HS-27A (cell line): ENCODE measurements around the gene HTR7.
A peak's percentile ranks its signal among the peaks of the same experiment; 100 is the strongest.
"Not testable (repeated sequence)": the region's sequence is repeated elsewhere in the genome, so short reads cannot be mapped to it uniquely, and the experiment has no call there.

Experiments used
- DNase-seq: peaks from one replicate; pipeline ENCODE4 v3.0.0-alpha.2; 2012; ENCODE audit warnings: low read depth, missing footprints

Gene HTR7

GRCh38 chr10:90857635-90858460 lies at the start of gene HTR7:
TSS of gene HTR7 (minus strand) at chr10:90858039. CDS start at chr10:90857671, 368 bp downstream.
- DNase-seq = no peak

DNA sequence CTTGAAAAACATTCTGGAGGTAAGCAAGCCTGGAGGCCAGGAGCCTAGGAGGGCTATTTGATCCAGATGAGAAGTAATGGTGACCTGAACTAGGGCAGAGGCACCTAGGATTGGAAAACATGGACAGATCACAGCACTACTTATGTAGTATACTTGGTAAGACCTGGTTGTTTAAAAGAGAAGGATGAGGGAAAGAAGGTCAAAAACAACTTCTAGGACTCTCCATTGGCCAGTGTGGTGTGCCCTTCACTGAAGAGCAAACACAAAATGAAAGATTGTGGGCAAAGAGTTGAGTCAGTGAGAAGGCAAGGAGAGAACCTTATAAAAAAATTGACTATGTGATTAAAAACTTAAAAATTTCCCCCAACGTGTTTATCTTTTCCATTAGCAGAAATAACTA lies 48.8 kb upstream of the HTR7 start:
- no peak for DNase-seq

DNA sequence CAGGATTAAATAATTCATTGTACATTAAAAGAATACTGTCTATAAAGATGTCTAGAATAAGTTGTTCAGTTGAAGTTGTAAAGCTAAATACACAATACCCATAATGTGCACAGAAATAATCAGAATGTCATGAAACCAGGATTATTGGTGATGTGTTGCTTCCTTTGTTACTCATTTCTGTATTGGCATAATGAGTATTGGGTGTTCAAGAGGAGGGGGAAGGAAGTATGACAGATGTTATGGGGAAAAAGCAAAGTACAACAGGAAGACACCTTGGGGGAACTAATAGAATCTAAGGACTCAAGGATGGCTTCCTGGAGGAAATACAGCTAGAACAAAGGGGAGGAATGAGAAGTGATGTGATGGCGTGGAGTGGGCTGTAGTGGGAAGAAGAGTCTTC lies 48.1 kb upstream of the HTR7 start:
- DNase-seq = no peak

- not testable (repeated sequence) for DNase-seq
Measured at GRCh38 chr10:90896916-90897315, 39.1 kb upstream of the HTR7 start.

DNA sequence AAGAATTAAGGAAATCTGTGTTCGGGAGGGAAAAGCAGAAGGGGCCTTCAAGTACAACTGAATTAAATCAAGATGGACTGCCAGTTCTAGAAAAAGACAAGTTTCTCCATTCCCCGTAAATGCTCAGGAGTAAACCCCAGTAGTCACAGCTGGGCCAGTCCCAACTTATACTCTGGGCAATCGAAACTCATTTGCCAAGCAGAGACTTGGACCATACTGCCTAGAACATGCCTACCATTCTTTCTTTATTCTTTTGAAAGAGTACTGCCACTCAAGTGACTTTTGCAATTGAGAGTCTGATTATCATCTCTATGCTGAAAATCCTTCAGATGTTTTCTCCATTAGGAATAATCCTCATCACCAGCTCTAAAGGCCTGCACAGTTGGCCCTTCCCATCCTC lies 35.4 kb upstream of the HTR7 start:
- no peak for DNase-seq

DNA sequence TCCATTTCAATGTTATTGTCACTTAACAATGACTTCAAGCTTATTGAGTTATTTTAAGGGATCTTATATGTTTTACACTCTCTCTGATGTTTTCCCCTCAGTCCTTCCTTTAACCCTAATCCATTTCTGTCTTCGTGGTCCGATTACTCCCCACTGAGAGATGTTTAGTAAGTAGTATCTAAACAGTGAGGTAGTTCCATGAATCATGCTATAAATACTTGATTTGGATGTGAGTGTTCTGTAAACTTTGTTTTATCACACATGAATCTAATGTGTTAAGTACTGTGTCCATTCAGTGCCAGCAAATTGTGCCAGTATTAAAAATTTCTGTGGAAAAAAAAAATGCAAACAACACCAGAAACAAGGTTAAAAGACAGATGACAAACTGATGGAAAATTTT lies 32.5 kb upstream of the HTR7 start:
- DNase-seq = no peak

DNA sequence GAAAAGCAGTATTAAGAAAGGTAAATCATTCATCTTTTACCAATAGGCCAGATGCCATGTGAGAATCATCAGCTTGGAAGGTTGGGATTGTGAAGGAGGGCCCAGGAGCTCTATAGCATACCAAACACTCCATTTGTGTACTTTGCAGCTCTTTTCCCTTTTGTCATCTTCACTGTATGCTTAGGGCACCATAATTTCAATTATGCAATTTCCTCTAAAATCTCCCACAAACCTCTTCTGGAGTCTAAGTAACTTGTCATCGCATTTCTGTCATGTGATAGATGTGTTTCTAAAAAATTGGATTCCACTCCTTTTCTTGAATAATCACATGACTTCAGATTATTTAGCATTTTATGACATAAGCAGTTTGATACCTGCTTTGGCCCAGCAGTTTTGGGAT lies 31.8 kb upstream of the HTR7 start:
- no peak for DNase-seq

DNA sequence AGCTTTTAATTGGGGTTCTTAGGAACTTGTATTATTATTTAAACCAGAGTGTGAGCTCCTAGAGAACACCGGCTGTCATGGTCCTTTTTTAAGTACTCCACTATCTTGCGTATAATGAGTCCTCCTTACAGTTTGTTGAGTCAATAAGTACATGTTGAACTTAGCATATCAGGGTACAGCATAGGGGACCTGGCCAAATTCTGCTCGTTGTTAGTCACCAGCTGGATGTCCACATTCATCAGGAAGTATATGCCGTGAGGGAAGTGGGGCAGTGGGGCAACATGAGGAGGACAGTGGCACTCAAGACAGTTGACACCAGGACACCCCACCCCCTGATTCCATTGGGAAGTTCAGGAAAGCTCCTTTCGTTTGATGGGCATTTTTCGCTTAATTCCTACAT lies 30.5 kb upstream of the HTR7 start:
- no peak for DNase-seq

DNA sequence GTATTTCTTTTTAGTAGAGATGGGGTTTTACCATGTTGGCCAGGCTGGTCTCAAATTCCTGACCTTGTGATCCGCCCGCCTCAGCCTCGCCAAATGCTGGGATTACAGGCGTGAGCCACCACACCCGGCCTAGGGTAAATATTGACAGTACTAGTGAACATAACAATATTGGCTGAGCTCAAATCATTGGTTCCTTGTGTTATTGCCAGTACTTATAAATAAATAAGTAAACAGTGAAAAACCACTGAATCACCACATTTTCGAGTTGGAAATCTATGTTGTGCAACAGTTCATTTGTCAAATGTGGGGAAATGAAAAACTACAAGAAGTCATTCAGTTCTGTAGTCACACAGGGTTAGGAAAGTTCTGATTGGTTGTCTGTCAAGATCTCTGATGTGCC lies 29.7 kb upstream of the HTR7 start:
- DNase-seq = no peak

- DNase-seq = no peak
Measured at GRCh38 chr10:90885176-90885575, 27.3 kb upstream of the HTR7 start.

DNA sequence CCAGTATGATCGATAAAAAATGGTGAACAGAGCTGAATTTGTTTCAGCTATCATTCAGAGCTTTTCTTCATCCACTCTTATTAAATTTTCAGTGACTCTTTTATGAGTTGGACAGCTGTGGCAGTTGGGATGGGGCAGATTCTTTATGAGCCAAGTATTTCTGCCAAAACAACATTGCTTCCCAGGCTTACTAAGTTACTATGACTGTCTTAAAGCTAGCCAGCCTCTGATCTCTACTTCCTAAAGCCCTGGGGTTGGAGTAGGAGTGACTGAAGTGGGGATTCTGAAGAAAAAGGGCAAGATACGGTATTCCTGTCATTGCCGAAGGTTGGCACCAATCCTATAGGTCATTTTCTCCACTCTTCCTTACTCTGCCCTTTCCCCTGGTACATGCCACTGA lies 26.6 kb upstream of the HTR7 start:
- DNase-seq = no peak

DNA sequence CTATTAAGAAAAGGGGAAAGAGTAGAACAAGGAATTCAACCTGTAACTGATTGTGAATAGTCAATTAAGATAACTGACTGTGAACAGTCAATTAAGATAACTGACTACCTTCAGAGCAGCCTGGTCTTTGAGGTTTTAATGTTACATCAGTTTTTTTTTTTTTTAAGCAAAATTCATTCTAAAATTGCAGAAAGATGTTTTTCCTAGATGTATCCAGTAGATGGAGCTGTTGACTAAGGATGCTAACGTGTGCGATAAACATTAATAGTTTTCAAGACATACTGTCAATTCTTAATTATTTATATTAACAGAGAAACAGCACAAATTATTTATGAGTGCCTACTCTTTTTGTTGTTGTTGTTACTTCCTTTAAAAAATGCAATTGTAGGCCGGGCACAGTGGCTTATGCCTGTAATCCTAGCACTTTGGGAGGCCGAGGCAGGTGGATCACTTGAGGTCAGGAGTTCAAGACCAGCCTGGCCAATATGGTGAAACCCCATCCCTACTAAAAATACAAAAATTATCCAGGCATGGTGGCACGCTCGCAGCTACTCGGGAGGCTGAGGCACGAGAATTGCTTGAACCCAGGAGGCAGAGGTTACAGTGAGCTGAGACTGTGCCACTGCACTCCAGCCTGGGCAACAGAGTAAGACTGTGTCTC lies 22.4 kb upstream of the HTR7 start:
- DNase-seq = not testable (repeated sequence)

GRCh38 chr10:90879062-90879461 lies 21.2 kb upstream of the HTR7 start:
- no peak for DNase-seq

- DNase-seq = no peak
Measured at GRCh38 chr10:90872648-90873020, 14.8 kb upstream of the HTR7 start.

DNA sequence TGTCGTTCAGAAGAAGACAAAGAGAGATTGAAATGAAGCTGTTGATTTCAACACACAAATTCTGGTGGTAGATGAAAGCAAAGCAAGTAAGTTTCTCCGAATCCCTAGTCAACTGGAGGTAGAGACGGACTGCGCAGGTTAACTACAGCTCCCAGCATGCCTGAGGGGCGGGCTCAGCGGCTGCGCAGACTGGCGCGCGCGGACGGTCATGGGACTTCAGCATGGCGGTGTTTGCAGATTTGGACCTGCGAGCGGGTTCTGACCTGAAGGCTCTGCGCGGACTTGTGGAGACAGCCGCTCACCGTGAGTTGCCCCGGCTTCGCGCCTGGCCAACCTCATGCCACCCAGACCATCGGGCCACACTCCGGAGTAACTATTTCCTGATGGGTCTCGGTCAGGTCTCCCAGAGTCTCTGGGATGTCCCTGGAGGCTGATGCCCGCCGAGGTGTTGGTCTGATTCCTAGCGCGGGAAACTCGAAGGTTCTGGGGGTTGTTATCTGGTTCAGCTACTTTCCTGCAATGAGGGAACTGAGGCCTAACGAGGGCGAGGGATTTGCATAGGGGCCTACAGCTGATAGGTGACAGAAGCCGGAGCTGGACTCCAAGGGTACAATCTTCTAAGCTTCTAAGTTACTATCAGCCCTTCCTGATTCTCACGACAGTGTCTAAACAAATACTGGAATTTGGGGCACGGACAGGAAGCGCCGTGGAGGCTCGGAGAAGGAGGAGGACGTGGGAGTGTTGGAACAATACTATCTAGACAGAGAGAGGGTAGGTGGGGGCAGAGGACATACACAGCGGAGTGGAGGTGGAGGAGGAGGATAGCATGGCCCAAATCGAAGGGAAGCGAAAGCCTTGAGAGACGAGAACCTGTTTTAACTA lies 14.2 kb upstream of the HTR7 start, which contains the start of gene RPP30:
Gene RPP30, plus strand, starts transcription at position 209 of the 882 bp plus-strand sequence. Its CDS starts 13 bp downstream, at position 222.
- DNase-seq = peak; percentile 35

DNA sequence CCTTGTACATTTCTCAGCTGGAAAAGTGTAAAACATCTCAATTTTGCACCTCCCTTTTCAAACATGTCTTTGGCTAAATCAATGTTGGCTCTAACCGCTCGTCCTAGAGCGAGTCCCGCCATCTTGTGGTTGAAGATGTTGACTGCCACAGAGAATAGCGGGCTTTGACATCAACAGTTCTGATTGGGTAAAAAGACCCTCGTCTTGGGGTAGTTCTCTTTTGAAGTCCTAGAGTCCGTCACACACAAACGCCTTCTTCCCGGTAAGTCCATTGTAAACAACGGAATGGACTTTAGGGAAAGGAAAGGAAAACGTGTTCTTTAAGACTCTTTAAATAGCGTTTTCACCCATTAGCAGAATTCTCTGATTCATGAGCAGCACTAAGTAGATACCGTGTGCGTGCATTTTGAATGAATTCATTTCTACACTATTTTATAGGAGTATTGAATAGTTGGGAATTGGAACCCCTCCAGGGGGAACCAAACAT lies 13.5 kb upstream of the HTR7 start:
- DNase-seq = peak; percentile 41

- no peak for DNase-seq
Measured at GRCh38 chr10:90866050-90866598, 8.3 kb upstream of the HTR7 start.

GRCh38 chr10:90865401-90865800 lies 7.6 kb upstream of the HTR7 start:
- no peak for DNase-seq

GRCh38 chr10:90862908-90863514 lies 5.2 kb upstream of the HTR7 start:
- no peak for DNase-seq

- DNase-seq = no peak
Measured at GRCh38 chr10:90860790-90861189, 3.0 kb upstream of the HTR7 start.

- peak; percentile 53 for DNase-seq
Measured at GRCh38 chr10:90859321-90859751, 1.5 kb upstream of the HTR7 start.
